A673 (cell line): Measurements from ENCODE around the gene MR1. TPM values are rescaled to one million over a fixed set of nuclear protein-coding genes. Genes with fewer than 3 reads are reported as not detected.

Experiments
- BruUV-seq: library from RNA; stranded (reverse); fragments of 400-500 nt; replicated peaks from 2 replicates; lab custom pipeline; 2021; lab: Mats Ljungman, UMichigan
- CTCF ChIA-PET: fragments of 300-600 bp; sonication (Branson Sonifier 250); formaldehyde crosslinking; loops from one replicate; lab custom pipeline; 2022; ENCODE audit warnings: antibody characterized with exemption; lab: Charles Lee
- POLR2A ChIA-PET: fragments of 300-600 bp; sonication (Branson Sonifier 250); formaldehyde crosslinking; loops from one replicate; lab custom pipeline; 2022; ENCODE audit warnings: antibody characterized with exemption; ENCODE audit not compliant: low non-redundant PET; lab: Charles Lee
- DNase-seq: peaks from one replicate; pipeline ENCODE4 v3.0.0-alpha.2; 2015; ENCODE audit warnings: low spot score
- H3K27ac ChIP-seq: fragments of 200-600 bp; sonication (generic); 2 replicates; pipeline ENCODE4 v1.5.1; 2016; ENCODE audit warnings: mixed run types, low read depth, mild to moderate bottlenecking, mixed read lengths, antibody characterized with exemption, low read length; ENCODE audit not compliant: poor library complexity, severe bottlenecking
- H3K27me3 ChIP-seq: fragments of 200-600 bp; sonication (generic); replicated peaks from 2 replicates; pipeline ENCODE4 v1.6.1; 2017; ENCODE audit warnings: mixed run types, low read depth, mild to moderate bottlenecking, mixed read lengths, antibody characterized with exemption, low read length; ENCODE audit not compliant: insufficient read depth, poor library complexity
- H3K36me3 ChIP-seq: fragments of 200-600 bp; sonication (generic); 2 replicates; pipeline ENCODE4 v1.6.1; 2016; ENCODE audit warnings: mixed run types, mild to moderate bottlenecking, mixed read lengths, antibody characterized with exemption, low read length; ENCODE audit not compliant: insufficient read depth, poor library complexity, severe bottlenecking
- H3K4me1 ChIP-seq: fragments of 200-600 bp; sonication (generic); 2 replicates; pipeline ENCODE4 v1.6.1; 2017; ENCODE audit warnings: mixed run types, mild to moderate bottlenecking, mixed read lengths, antibody characterized with exemption, low read length; ENCODE audit not compliant: insufficient read depth, poor library complexity, severe bottlenecking
- H3K4me3 ChIP-seq: fragments of 200-600 bp; sonication (generic); 2 replicates; pipeline ENCODE4 v1.5.1; 2016; ENCODE audit warnings: low read depth, mixed run types, mild to moderate bottlenecking, mixed read lengths, low read length; ENCODE audit not compliant: poor library complexity, severe bottlenecking
- H3K9me3 ChIP-seq: fragments of 200-600 bp; sonication (generic); 2 replicates; pipeline ENCODE4 v1.6.1; 2016; ENCODE audit warnings: mixed run types, low read depth, mild to moderate bottlenecking, mixed read lengths, antibody characterized with exemption, low read length; ENCODE audit not compliant: poor library complexity, severe bottlenecking
- CTCF ChIP-seq: fragments of 300-800, 200-600 bp; sonication (generic); conservative IDR thresholded peaks from 2 replicates; pipeline ENCODE4 v1.5.1; 2017; ENCODE audit warnings: low read depth, mild to moderate bottlenecking, antibody characterized with exemption, low read length, moderate library complexity, mixed read lengths
- EZH2 ChIP-seq: fragments of 200-600 bp; sonication (generic); IDR thresholded peaks from 2 replicates; pipeline ENCODE4 v1.6.1; 2017; ENCODE audit warnings: borderline replicate concordance, low read depth, mild to moderate bottlenecking, mixed read lengths, antibody characterized with exemption, low read length; ENCODE audit not compliant: poor library complexity, severe bottlenecking
- intact Hi-C: fragments of 100-400 bp; cut with micrococcal nuclease; formaldehyde crosslinking; loops from one replicate; pipeline ENCODE4 v1.10.0; 2022; ENCODE audit not compliant: unreplicated experiment
- total RNA-seq: library from RNA; stranded (reverse); gene quantifications from 2 replicates; pipeline ENCODE4 v1.2.3, GENCODE V29; 2021

Gene MR1
- total RNA-seq, 1 experiment from 2014 or later = 2.6 TPM

GRCh38 chr1:181021811-181022434, 11.9 kb upstream of the MR1 start:
- TF ChIP-seq EZH2 (no peak), CTCF (no peak)
- H3K4me3 ChIP-seq = peak overlapping the region; percentile 97
- ChIA-PET CTCF (interaction anchor here (0.6 to 0.7 kb wide), 2 partner anchors 20 to 67 kb away, joined by 5 to 6 read pairs; partner anchors contain the start of gene IER5), POLR2A (no interaction called here)
- intact Hi-C loops = no loop called here
- H3K27ac ChIP-seq = peak overlapping the region; percentile 82
- H3K4me1 ChIP-seq = peaks cover 13% of the 10 kb centered on the region
- DNase-seq = peak; percentile 58
- BruUV-seq = no TSS peak
- H3K27me3 ChIP-seq = no peaks in the 10 kb centered on the region
- no peaks in the 10 kb centered on the region for H3K36me3 ChIP-seq
- no peaks in the 10 kb centered on the region for H3K9me3 ChIP-seq

- Histone ChIP-seq H3K9me3 (no peaks in the 10 kb centered on the region), H3K27me3 (no peaks in the 10 kb centered on the region), H3K4me1 (peaks cover 13% of the 10 kb centered on the region), H3K4me3 (peak overlapping the region; percentile 97), H3K36me3 (no peaks in the 10 kb centered on the region), H3K27ac (no peak overlapping the region)
- intact Hi-C loops = no loop called here
- no peak for DNase-seq
- no TSS peak for BruUV-seq
- ChIA-PET POLR2A (no interaction called here), CTCF (interaction anchor here (0.6 kb wide), 1 partner anchor 185 kb away, joined by 5 read pairs; no protein-coding TSS in a partner anchor)
- TF ChIP-seq CTCF (no peak), EZH2 (no peak)
These were observed 10.3 kb upstream of the MR1 start for GRCh38 chr1:181023265-181024057.

GRCh38 chr1:181028196-181028595, 5.6 kb upstream of the MR1 start:
- no TSS peak for BruUV-seq
- Histone ChIP-seq H3K27me3 (no peaks in the 10 kb centered on the region), H3K4me1 (no peaks in the 10 kb centered on the region), H3K9me3 (no peaks in the 10 kb centered on the region), H3K27ac (no peak overlapping the region), H3K36me3 (no peaks in the 10 kb centered on the region), H3K4me3 (no peak overlapping the region)
- DNase-seq = no peak
- POLR2A ChIA-PET = no interaction called here
- intact Hi-C loops = no loop called here
- CTCF ChIA-PET = no interaction called here
- no peak for TF ChIP-seq CTCF
- TF ChIP-seq EZH2 = no peak
